CD14-positive monocyte (primary cell): ENCODE results near the gene ALKBH3. TPM values are rescaled to one million over a fixed set of nuclear protein-coding genes. Genes with fewer than 3 reads are reported as not detected.

Experiments
- DNase-seq, 3 donors: peaks; one replicate each; pipeline ENCODE4 v3.0.0-alpha.2; 2011 to 2022
- H2AFZ ChIP-seq: 2 replicates; pipeline ENCODE4 v1.6.0; 2012; ENCODE audit warnings: mild to moderate bottlenecking, low read depth, low read length, inconsistent platforms; ENCODE audit not compliant: insufficient read depth, poor library complexity, severe bottlenecking
- H3K27ac ChIP-seq, 2 donors: 1 replicate in 1 of 2; 2 replicates in 1 of 2; pipeline ENCODE4 v1.5.1; 2012 to 2013; ENCODE audit warnings: low read length in 2 of 2, control low read depth in 1 of 2, inconsistent platforms in 1 of 2, low read depth in 1 of 2, mild to moderate bottlenecking in 1 of 2
- H3K27me3 ChIP-seq, 2 donors: one replicate each; pipeline versions ENCODE4 v1.6.0 to v1.6.1; 2011 to 2013; ENCODE audit warnings: low read length in 2 of 2; ENCODE audit not compliant: control insufficient read depth in 2 of 2, insufficient read depth in 2 of 2
- H3K36me3 ChIP-seq, 2 donors: replicated peaks in 1 of 2; 1 replicate in 1 of 2; 2 replicates in 1 of 2; pipeline versions ENCODE4 v1.5.1 to v1.6.1; 2012 to 2013; ENCODE audit warnings: low read length in 2 of 2, control low read depth in 1 of 2, inconsistent platforms in 1 of 2, mild to moderate bottlenecking in 1 of 2; ENCODE audit not compliant: insufficient read depth in 2 of 2, control insufficient read depth in 1 of 2
- H3K4me1 ChIP-seq, 2 donors: 1 replicate in 1 of 2; 2 replicates in 1 of 2; pipeline versions ENCODE4 v1.5.1 to v1.6.1; 2012 to 2013; ENCODE audit warnings: low read length in 2 of 2, control low read depth in 1 of 2, inconsistent platforms in 1 of 2, mild to moderate bottlenecking in 1 of 2, moderate library complexity in 1 of 2; ENCODE audit not compliant: insufficient read depth in 2 of 2, control insufficient read depth in 1 of 2
- H3K4me2 ChIP-seq: replicated peaks from 2 replicates; pipeline ENCODE3; 2012; ENCODE audit warnings: low read length, moderate library complexity, mild to moderate bottlenecking; ENCODE audit not compliant: poor library complexity, severe bottlenecking; ENCODE audit errors: extremely low read depth
- H3K4me3 ChIP-seq, 3 experiments: fragments of 200-600 bp in 1 of 3; sonication (generic) in 1 of 3; replicated peaks in 1 of 3; 1 replicate in 2 of 3; 2 replicates in 1 of 3; pipeline ENCODE4 v1.5.1; 2011 to 2013; ENCODE audit warnings: low read length in 3 of 3, mild to moderate bottlenecking in 3 of 3, control low read depth in 2 of 3, low read depth in 2 of 3, inconsistent platforms in 1 of 3, moderate library complexity in 1 of 3
- H3K79me2 ChIP-seq: 2 replicates; pipeline ENCODE4 v1.6.0; 2012; ENCODE audit warnings: mild to moderate bottlenecking, control low read depth, inconsistent platforms, low read length, moderate library complexity; ENCODE audit not compliant: insufficient read depth
- H3K9ac ChIP-seq: 2 replicates; pipeline ENCODE4 v1.6.0; 2017; ENCODE audit warnings: low read length, mild to moderate bottlenecking; ENCODE audit not compliant: insufficient read depth, poor library complexity, severe bottlenecking
- H3K9me3 ChIP-seq, 2 donors: replicated peaks in 1 of 2; 1 replicate in 1 of 2; 2 replicates in 1 of 2; pipeline versions ENCODE4 v1.5.1 to v1.6.1; 2012 to 2013; ENCODE audit warnings: low read length in 2 of 2, control low read depth in 1 of 2; ENCODE audit not compliant: control insufficient read depth in 1 of 2, insufficient read depth in 1 of 2
- H4K20me1 ChIP-seq: 2 replicates; pipeline ENCODE4 v1.6.0; 2012; ENCODE audit warnings: mild to moderate bottlenecking, low read length, control low read depth, moderate library complexity; ENCODE audit not compliant: insufficient read depth
- H3K27ac Mint-ChIP-seq, 7 donors: one replicate each; pipeline ENCODE4 v1.8.0; 2020; ENCODE audit warnings: mild to moderate bottlenecking in 7 of 7, mixed read lengths in 7 of 7, moderate library complexity in 6 of 7, inconsistent platforms in 2 of 7
- H3K27me3 Mint-ChIP-seq, 3 donors: one replicate each; pipeline ENCODE4 v1.8.0; 2021 to 2022; ENCODE audit warnings: low read depth in 3 of 3, mild to moderate bottlenecking in 3 of 3, mixed read lengths in 3 of 3, moderate library complexity in 3 of 3, inconsistent platforms in 1 of 3
- H3K36me3 Mint-ChIP-seq, 2 donors: one replicate each; pipeline ENCODE4 v1.8.0; 2020; ENCODE audit warnings: mixed read lengths in 2 of 2, inconsistent platforms in 1 of 2, mild to moderate bottlenecking in 1 of 2
- H3K4me1 Mint-ChIP-seq: one replicate; pipeline ENCODE4 v1.8.0; 2020; ENCODE audit warnings: mild to moderate bottlenecking, mixed read lengths
- H3K4me3 Mint-ChIP-seq, 2 donors: one replicate each; pipeline ENCODE4 v1.8.0; 2020; ENCODE audit warnings: mild to moderate bottlenecking in 2 of 2, mixed read lengths in 2 of 2, moderate library complexity in 1 of 2
- H3K9me3 Mint-ChIP-seq, 7 donors: one replicate each; pipeline ENCODE4 v1.8.0; 2020 to 2022; ENCODE audit warnings: mixed read lengths in 7 of 7, mild to moderate bottlenecking in 6 of 7, moderate library complexity in 6 of 7, inconsistent platforms in 2 of 7
- WGBS: methylation state at CpG from one replicate; pipeline ENCODE4 v1.1.5; 2013; ENCODE audit warnings: missing lambda C conversion rate; ENCODE audit not compliant: insufficient coverage; 5-methylcytosine and 5-hydroxymethylcytosine counted together
- intact Hi-C, 2 donors: fragments of 100-400 bp; cut with micrococcal nuclease; formaldehyde crosslinking; loops; one replicate each; pipeline versions ENCODE4 v1.15.0 to v1.15.1; 2023
- polyA plus RNA-seq, 3 donors: library from polyadenylated mRNA; depleted of rRNA in 1 of 3; unstranded in 2 of 3; stranded (reverse) in 1 of 3; fragments of 300-500 nt in 2 of 3; fragments of >200 nt in 1 of 3; fragmentation: Illumina TruSeq in 2 of 3; gene quantifications; 1 replicate in 2 of 3; 2 replicates in 1 of 3; pipeline ENCODE4 v1.2.3, GENCODE V29; 2012 to 2021
- TF ChIP-seq, protein P1 (sequence below): fragments of 200-600 bp; IDR thresholded peaks from one replicate; pipeline ENCODE4 v1.8.0; 2022; ENCODE audit warnings: antibody characterized with exemption, mild to moderate bottlenecking

The ALKBH3 gene
- polyA plus RNA-seq, 3 donors: 22.1 to 25.8 (median 22.7) TPM

DNA sequence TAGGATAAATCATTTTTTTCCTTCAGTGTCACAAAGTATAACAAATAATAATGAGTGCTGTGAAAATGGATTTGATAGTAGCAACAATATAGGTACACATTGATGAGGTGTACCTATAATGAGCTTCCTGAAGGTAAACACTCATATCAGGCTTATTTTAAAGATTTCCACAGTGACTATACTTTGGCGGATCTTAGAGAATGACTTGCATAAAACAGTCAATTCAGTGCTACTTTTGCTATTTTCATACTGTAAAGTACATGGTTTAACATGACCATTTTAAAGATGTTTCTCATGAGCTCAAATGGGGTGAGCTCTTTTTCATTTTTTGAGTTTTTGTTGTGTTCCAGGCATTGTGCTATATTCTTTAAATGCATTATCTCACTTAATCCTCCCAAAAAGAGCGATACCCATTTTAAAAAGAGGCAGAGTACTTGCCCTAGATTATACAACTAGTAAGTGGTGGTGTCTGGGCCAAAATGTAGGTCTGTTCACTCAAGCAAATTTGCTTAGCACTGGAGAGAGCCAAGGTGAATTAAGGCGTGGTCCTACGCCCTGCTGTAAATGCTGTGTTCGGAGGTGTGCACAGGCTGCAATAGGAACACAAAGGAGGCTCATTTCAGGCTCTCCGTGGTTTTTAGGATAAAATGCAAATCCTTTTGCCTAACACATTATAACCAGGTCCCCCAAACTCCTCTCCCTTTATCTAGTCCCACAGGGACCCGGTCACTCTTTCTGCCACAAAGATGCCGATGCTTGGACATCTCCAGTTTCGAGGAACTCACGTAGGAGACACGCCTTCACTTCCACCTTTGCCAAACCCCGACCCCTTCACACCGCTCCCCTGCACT is 617 bp upstream of the ALKBH3 start:
- peak overlapping the region; percentile 99 for H2AFZ ChIP-seq
- peaks cover 14 to 19% of the 10 kb centered on the region in 2 donors for H3K4me1 ChIP-seq
- peak overlapping the region; percentile 90 to 95 for H3K4me3 Mint-ChIP-seq
- no peaks in the 10 kb centered on the region for H3K9me3 ChIP-seq
- peak overlapping the region; percentile 71 for H3K9ac ChIP-seq
- peaks cover 23 to 25% of the 10 kb centered on the region in 2 donors for H3K36me3 Mint-ChIP-seq
- peak overlapping the region; percentile 84 for H3K4me2 ChIP-seq
- DNase-seq: no peak
- H3K27ac Mint-ChIP-seq: peak overlapping the region in 6 of 7 donors; percentile 47 to 94 (median 88)
- intact Hi-C loops: loop anchor here in 1 of 2 donors (10.0 kb wide), 1 partner anchor 515 kb away; no protein-coding TSS in a partner anchor
- H3K36me3 ChIP-seq: peaks cover 11 to 28% of the 10 kb centered on the region in 2 donors
- TF ChIP-seq, protein P1, sequence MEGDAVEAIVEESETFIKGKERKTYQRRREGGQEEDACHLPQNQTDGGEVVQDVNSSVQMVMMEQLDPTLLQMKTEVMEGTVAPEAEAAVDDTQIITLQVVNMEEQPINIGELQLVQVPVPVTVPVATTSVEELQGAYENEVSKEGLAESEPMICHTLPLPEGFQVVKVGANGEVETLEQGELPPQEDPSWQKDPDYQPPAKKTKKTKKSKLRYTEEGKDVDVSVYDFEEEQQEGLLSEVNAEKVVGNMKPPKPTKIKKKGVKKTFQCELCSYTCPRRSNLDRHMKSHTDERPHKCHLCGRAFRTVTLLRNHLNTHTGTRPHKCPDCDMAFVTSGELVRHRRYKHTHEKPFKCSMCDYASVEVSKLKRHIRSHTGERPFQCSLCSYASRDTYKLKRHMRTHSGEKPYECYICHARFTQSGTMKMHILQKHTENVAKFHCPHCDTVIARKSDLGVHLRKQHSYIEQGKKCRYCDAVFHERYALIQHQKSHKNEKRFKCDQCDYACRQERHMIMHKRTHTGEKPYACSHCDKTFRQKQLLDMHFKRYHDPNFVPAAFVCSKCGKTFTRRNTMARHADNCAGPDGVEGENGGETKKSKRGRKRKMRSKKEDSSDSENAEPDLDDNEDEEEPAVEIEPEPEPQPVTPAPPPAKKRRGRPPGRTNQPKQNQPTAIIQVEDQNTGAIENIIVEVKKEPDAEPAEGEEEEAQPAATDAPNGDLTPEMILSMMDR: no peak
- peaks cover 4% of the 10 kb centered on the region for H3K79me2 ChIP-seq
- no peaks in the 10 kb centered on the region for H4K20me1 ChIP-seq
- H3K27ac ChIP-seq: peak overlapping the region in 1 of 2 donors; percentile 83
- peaks cover 17% of the 10 kb centered on the region for H3K4me1 Mint-ChIP-seq
- H3K9me3 Mint-ChIP-seq: peaks cover 5 to 23% (median 13%) of the 10 kb centered on the region in 7 donors
- H3K4me3 ChIP-seq: peak overlapping the region; percentile 80 to 91 (median 85)
- peaks cover 15 to 30% (median 26%) of the 10 kb centered on the region in 3 donors for H3K27me3 Mint-ChIP-seq
- 37% methylated on average over 9 of the region's 13 CpGs for WGBS
- H3K27me3 ChIP-seq: peaks cover 20 to 29% of the 10 kb centered on the region in 2 donors

DNA sequence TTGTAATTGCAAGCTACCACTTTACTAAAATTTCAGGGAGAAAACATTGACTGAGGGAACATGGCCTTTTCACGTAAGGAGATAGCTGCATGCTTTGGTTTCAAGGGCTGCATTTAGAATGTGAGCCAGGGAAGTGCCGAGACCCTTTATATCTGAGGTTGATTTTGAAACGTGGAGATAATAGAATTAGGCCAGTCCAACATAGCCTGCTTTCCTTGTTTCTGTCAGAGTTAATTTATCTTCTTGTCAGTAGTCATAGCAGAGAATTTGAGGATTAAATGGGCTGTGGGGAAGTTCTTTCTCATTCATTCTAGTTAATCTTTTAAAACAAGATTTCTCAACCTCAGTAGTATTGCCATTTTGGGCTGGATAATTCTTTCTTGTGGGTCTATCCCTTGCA is 12.2 kb downstream of the ALKBH3 start:
- DNase-seq: no peak
- Histone ChIP-seq H3K36me3 (peaks cover 70 to 98% of the 10 kb centered on the region in 2 donors), H3K9me3 (no peaks in the 10 kb centered on the region), H3K4me1 (no peaks in the 10 kb centered on the region), H3K4me2 (no peak overlapping the region), H3K79me2 (no peaks in the 10 kb centered on the region), H4K20me1 (no peaks in the 10 kb centered on the region), H3K9ac (no peak overlapping the region), H3K27ac (no peak overlapping the region), H3K4me3 (no peak overlapping the region), H3K27me3 (no peaks in the 10 kb centered on the region), H2AFZ (no peak overlapping the region)
- TF ChIP-seq, protein P1: no peak
- no peak overlapping the region for H3K4me3 Mint-ChIP-seq
- H3K27me3 Mint-ChIP-seq: no peaks in the 10 kb centered on the region
- peaks cover 72 to 89% of the 10 kb centered on the region in 2 donors for H3K36me3 Mint-ChIP-seq
- 61% methylated on average over 2 of the region's 3 CpGs for WGBS
- no peaks in the 10 kb centered on the region for H3K9me3 Mint-ChIP-seq
- intact Hi-C loops: loop anchor here in 1 of 2 donors (5.0 kb wide), 1 partner anchor 49 kb away; the partner anchor contains the start of gene C11orf96
- no peaks in the 10 kb centered on the region for H3K4me1 Mint-ChIP-seq
- H3K27ac Mint-ChIP-seq: no peak overlapping the region
